ENCODE measurements around the gene GAGE10.

- TF ChIP-seq SUZ12 (IDR thresholded peaks at IDR 0.05; ENCODE audit: extremely low read depth, insufficient read depth, insufficient read length) (no peak), ZNF274 (IDR thresholded peaks at IDR 0.05; ENCODE audit: low read depth, low read length) (no peak), YY1 (IDR thresholded peaks at IDR 0.05; ENCODE audit: insufficient read depth, insufficient read length) (no peak)
These were observed 27.2 kb upstream of the GAGE10 start for GRCh38 chrX:49276207-49276606.
